Epithelial cell of esophagus (primary cell): ENCODE data around the gene ZNF341.

ENCODE experiments used
- DNase-seq: peaks from one replicate; pipeline ENCODE4 v3.0.0; 2010; ENCODE audit warnings: low read depth
- H3K4me3 ChIP-seq: 2 replicates; pipeline ENCODE4 v1.5.1; 2011; ENCODE audit warnings: mild to moderate bottlenecking, low read length, control low read depth
- CTCF ChIP-seq: IDR thresholded peaks from 2 replicates; pipeline ENCODE4 v1.5.1; 2011; ENCODE audit warnings: low read depth, mild to moderate bottlenecking, low read length, control low read depth, inconsistent platforms; ENCODE audit not compliant: insufficient read depth; ENCODE audit errors: missing control alignments

The ZNF341 gene

GRCh38 chr20:33841436-33841799 is 109.6 kb downstream of the ZNF341 start:
- no peak for DNase-seq
- no peak overlapping the region for H3K4me3 ChIP-seq
- TF ChIP-seq CTCF = no peak
